CD4-positive, alpha-beta T cell treated with Interleukin-12 subunit alpha and Interleukin-12 subunit beta, for 1 hour (primary cell): ENCODE results near the gene EEFSEC.

ENCODE experiments used
- DNase-seq: peaks from one replicate; pipeline ENCODE4 v3.0.0-alpha.2; 2020

EEFSEC gene

DNA sequence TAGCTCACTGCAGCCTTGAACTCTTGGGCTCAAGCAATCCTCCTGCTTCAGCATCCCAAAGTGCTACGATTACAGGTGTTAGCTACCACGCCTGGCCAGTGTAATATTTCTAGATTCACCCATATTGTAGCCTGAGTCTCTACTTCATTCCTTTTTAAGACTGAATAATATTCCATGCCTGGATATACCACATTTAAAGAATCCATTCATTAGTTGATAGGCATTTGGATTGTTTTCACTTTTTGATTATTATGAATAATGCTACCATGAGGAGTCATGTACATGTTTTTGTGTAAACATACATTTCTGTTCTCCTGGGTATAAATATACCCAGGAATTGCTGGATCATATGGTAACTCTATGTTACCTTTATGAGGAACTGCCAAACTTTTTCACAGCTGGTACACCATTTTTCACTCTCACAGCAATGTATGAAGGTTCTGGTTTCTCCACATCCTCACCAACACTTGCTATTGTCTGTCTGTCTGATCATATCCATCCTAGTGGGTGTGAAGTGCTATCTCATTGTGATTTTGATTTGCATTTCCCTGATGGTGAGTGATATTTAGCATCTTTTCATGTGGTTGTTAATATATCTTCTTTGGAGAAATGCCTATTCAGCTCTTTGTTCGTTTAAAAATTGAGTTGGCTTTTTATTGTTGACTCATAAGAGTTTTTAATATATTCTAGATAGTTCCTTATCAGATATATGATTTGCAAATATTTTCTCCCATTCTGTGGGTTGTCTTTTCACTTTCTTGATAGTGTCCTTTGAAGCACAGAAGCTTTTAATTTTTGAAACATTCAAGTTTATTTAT lies 32.6 kb downstream of the EEFSEC start:
- DNase-seq: no peak

DNA sequence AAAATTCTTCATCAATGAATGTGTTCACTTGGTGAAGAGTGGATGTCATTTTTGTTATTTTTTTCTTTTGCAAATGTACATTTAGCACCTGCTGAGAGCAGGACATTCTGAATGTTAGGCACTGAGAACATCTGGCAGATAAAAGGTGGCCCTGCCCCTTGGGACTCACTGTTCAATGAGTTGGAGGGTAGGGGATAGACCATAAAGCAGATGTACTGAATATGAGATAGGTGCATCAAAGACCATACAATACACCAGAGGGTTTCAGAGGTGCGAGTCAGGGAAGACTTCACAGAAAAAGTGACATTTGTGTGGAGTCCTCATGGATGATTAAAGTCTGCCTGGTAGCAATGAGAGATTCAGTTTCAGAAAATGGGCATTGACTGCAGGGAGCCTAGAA lies 34.2 kb downstream of the EEFSEC start:
- no peak for DNase-seq

DNA sequence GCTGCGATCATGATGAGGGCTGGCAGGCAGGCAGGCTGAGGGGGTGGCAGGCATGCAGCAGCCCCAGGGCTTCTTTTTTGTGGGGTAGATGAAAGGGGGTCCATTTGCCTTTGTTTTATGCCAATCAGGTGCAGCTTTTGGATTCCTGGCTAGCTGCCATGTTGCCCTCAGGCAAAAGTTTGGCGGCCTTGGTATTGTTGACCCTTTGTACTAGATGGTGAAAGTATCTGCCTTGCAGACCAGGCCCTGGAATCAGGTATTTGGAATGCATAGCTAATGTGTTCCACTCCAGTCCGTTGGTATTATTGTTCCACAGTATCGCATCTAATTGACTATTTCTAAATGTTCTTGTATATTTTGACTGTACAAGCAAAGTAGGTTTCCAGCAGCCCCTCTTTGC lies 35.0 kb downstream of the EEFSEC start:
- DNase-seq: no peak

DNA sequence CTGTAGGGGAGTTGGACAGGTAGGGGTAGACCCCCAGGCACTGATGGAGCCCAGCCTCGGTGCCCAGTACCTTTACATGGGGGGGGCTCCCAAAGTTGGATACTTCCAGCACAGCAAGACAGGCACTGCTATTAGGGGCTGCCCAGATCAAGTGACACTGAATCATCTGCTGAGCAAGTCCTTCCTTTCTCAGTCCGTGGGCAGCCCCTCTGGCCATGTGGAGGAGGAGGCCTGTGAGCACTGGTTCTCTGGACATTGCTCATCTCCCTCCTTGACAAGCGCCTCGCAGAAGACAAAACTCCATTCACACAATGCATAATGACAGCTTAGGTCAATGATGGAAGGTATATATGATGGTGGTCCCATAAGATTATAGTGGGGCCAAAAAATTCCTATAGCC lies 35.7 kb downstream of the EEFSEC start:
- DNase-seq: no peak

DNA sequence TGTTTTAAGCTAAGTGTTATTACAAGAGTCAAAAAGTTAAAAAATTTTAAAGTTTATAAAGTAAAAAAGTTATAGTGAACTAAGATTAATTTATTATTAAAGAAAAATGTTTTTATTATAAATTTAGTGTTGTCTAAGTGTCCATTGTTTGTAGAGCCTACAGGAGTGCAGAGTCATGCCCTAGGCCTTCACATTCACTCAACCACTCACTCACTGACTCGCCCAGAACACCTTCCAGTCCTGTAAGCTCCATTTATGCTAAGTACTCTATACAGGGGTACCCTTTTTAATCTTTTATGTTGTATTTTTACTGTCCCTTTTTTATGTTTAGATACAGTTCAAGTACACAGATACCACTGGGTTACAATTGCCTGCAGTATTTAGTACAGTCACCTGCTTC lies 37.2 kb downstream of the EEFSEC start:
- no peak for DNase-seq

DNA sequence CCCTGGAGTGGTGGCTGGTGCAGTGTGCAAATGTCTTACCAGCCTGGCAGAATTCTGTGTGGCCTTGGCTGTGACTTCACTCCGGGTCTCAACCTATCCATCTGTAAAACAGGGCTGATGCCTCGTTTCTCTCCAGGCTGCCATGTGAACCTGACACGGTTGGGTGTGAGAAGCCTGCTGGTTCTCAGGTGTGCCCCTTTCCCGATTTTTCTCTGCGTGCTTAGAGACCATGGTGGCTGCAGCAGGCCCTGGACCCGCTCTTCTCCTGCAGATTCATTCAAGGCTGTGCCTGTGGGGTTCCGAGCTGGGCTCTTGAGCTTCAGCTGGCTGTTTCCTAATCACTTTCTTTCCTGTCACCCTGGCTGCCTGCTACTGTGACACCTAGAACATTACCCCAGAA lies 38.9 kb downstream of the EEFSEC start:
- DNase-seq: no peak

DNA sequence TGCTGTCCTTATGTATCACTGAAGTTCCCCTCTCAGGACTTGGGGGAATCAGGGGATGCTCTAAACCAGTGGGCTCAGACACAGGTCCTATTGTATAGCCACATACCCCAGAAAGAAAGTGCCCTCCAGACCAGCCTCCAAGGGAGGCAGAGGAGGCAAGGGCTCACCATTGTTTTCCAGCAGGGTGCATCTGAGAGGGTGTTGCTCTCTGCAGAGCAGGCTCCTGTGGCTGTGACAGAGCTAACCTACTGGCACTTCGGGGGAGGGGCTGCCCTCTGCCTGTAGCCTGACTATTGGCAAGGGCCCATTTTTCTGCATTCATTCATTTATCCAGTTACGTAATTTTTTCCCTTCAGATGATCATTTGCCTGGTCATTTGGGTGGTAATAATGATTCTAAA lies 39.9 kb downstream of the EEFSEC start:
- DNase-seq: no peak

DNA sequence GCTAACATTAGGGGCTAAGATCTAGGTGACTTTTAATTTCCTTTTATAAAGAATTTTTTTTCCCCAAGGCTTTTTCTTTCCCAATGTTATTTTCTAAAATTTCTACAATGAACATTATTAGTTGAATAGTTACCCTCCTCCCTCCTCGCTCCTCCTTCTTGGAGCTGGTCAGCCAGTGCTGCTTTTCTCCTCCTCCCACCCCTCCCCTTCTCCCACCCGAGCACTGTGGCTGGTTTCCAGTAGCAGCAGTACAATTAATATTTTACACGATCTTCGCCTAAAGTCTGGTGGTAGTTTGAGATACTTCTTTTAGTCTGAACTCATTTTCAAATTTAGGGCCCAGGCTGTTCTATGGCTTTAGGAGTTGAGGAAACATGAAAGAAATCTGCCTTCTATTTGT lies 41.6 kb downstream of the EEFSEC start:
- DNase-seq: no peak

DNA sequence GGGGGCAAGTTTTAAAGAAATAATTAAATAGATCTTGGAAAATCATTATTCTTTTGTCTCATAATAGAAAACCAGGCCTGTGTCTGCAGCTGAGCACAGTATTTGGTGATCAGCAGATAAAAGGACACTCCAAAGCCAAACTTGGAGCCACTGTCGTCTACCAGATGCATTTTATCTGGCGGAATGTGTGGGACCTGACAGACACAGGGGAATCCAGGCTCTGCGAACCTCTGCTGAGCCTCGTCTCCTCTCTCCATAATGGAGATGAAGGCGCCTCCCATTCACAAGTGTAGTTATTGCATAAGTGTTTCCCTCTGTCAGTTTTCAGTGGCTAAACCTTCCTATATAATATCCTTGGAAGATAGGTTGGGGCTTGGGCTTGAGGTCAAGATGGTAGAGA lies 42.1 kb downstream of the EEFSEC start:
- no peak for DNase-seq

DNA sequence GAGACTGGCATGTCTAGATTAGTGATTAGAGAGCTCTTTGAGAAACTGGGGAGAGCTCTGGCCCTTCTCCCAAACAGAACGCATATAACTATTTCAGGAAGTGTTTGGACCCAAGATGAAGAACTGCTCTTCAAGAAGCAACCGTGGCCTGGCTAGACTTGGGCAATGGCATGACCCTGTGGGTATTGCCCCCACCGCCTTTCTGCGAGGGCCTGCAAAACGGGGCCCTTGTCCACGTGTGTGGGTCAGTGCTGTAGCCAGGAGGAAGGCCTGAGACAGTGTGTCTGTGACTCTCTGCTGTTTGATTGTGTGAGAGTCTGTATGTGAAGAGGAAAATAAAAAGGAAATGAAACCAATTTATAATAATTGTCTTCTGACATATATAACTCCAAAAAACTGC lies 42.5 kb downstream of the EEFSEC start:
- no peak for DNase-seq

DNA sequence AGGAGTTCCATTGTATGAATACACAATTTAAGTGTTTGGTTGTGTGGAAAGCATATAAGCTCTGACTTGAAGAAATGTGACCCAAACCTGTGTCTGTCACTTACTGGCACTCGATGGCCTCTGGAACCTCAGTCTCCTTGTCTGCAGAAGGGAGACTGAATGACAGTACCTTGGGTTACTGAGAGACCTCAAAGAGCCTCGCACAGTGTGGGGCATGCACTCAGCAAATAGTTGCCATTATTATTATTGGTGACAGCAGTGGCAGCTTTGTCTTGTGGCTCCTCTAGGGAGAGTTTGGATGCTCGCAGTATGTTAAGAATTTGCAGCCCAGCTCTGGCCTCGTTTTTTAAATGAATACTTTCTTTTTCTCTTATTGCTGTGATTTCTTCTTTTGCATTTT lies 43.4 kb downstream of the EEFSEC start:
- DNase-seq: no peak

DNA sequence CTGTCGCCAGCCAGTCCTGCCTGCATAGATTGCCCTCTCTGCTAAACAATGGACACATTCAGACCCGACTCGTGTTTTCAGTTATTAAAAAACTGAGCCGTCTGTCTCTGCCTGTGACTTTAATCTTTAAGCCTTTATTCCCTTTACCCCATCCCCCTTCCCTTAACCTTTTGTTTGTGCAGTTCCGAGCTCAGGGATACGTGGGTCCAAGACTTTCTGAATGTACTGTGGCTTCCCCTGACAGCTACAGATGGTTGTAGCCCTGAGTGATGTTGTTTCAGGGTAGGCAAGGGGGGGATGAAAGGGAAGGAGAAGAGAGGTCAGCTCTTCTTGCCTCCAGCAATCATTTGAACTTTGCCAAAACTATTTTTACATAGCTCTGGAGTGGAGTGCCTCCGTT lies 44.6 kb downstream of the EEFSEC start:
- DNase-seq: no peak

DNA sequence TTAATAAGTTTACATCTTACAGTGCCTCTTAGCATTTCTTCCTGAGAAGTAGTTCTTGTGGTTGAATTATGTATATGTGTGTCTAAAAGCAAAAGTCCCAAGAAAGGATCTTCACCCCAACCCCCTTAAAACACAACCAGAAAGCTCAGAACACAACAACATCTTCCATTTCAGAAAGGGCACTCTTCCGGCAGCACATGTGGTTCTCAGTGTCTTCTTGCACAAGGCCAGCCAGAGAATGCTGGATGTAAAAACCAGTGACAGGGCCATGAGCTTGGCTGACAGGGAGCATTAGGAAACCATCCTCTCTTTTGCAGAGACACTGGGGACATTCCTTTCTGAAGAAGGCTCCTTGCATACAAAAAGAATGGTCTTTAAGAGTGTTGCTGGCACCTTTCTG lies 45.0 kb downstream of the EEFSEC start:
- no peak for DNase-seq

DNA sequence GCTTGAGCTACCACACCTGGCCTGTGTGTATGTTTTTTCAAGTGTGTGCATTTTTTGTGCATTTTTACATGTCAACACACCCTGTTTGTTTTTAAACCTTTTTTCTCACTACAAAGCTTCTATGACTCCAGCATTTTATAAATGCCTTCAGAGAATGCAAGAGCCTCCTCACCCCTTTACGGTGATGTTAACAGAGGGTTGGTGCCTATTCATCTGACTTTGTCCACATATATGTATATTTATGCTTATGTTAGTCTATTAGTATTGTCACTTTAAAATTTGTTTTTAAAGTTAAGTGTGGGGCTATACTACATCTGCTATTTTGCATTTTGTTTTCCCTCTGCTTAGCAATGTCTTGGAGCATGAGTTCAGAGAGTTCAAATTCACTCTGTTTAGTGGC lies 45.8 kb downstream of the EEFSEC start:
- DNase-seq: no peak

DNA sequence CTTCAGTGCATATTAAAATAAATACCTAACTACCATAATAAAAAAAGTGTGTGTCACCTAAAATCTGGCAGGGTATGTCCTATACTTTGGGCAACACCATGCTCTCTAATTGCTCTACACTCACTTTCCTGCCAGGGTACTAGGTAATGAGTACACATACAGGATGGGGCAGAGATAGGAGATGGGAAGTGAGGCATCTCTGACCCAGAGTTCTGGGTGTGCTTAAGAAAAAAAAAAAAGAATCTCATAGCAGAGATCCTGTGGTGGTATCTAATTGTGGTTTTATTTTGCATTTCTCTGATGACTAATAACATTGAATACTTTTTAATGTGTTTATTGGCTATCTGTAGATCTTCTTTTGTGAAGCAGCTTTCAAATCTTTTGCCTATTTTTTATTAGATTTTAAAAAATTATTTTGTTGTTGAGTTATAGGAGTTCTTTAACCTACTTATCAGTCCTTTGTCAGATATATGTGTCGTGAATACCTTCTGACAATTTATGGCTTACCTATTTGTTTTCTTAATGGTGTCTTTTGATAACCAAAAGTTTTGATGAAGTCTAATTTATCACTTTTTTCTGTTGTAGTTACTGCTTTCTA lies 48.0 kb downstream of the EEFSEC start:
- no peak for DNase-seq

DNA sequence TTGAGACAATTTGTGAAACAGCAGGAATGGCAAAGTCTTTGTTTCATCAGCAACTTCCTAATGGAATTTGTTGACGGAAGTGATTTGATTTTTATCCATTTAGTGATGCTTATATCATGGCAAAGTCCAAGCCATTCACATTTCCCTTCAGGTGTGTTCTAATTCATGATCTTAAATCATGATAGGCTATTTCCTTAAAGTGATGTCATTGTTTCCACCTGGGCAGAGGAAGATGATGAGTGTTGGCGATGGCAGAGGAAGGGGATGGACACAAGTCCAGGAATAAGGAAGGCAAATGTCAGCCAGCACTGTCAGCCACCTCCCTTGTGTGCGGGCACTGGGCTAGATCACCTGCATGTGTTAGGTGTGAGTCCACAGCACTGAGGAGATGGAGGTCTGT lies 49.9 kb downstream of the EEFSEC start:
- no peak for DNase-seq

DNA sequence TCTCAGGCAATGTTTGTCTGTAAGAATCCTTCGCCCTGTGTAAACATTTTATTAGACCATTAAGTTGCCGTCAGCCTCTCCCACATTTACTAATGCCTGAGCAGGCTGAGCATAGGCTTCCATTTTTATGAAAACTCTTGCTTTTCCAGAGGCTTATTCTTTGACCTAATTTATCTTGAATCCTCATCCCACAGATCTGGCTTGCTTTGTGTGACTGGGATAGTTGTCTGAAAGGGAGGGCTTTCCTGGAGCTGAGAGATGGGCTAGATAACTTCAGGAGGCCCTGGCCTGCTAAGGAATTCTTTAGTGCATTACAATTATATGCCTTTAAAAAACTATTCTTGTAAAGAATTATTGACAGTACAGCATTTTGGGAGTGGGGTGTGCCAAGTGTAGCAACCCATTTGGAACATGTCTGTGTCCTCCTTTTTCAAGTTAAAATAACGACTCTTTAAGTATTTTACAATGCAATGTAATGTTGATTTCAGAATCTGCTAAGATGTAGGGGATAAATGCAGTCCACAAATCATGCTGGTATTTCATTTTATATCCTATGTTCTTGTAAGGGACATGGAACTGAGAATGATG lies 52.4 kb downstream of the EEFSEC start:
- DNase-seq: no peak

DNA sequence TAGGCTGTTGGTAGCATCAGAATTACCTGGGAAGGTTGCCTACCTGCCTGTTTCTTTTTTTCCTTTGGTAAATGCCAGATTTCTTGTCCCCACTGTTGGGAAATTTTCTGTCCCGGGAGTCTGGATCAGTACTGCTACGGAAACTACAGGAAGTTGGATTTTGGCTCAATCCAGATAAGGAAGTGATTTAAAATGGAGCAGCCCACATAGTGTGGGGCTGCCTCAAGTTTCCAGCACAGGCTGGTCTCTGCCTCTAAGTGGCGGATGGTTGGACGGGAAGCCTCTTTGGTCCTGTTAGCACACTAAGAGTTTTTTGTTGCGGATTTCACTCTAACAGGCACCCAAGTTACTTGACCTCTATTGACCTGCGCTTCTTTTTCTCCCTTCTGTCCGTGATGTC lies 54.7 kb downstream of the EEFSEC start:
- DNase-seq: no peak

DNA sequence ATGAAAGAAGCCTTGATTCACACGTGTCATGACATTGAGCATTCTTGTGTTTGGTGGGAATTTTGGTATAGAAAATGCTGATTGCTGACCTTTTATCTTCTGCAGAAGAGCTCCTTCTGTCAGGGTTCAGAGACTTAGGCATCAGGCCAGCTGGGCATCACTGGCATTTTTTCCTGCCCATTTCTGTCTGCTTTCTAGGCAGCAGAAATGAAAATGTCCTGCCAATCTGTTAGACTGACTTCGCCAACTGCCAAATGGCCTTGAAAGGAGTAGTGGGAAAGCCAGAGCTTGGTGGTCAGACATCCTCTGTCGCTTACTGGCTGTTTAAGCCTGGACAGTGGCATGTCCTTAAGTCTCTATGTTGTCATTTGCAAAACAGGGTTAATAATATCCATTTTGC lies 57.4 kb downstream of the EEFSEC start:
- DNase-seq: no peak

DNA sequence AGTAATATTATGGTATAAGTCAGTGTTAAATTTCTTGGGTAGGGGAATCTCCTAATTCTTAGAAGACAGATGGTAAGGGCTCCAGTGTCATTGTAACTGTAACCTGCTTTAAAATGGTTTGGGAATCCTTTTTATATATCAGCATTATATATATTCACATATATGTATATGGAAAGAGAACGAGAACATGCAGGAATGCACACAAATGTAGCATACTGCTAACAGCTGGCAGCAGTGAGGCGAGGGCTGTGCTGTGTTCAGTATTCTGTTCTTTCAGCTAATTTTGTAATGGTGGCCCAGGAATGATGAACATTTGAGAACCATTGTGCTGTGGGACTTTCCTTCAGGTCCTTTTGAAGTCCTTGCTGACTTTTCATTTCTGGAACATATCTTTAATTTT lies 60.8 kb downstream of the EEFSEC start:
- DNase-seq: no peak

DNA sequence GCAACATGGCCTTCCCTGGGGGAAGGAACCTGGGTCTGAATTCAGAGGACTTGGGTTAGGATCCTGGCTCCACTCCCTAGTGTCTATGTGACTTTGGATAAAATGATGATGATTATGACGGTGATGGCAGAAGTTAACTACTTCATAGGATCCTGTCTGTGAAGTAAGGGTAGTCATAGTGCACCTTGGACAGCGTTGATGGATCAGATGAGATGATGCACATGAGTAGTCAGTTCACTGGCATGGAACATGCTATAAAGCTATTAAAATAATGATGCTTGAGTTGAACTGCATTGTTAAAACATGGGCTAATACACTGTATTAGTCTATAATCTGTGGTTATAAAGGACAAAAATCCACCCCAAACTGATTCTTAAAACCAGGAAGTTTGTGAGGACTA lies 62.0 kb downstream of the EEFSEC start:
- no peak for DNase-seq

DNA sequence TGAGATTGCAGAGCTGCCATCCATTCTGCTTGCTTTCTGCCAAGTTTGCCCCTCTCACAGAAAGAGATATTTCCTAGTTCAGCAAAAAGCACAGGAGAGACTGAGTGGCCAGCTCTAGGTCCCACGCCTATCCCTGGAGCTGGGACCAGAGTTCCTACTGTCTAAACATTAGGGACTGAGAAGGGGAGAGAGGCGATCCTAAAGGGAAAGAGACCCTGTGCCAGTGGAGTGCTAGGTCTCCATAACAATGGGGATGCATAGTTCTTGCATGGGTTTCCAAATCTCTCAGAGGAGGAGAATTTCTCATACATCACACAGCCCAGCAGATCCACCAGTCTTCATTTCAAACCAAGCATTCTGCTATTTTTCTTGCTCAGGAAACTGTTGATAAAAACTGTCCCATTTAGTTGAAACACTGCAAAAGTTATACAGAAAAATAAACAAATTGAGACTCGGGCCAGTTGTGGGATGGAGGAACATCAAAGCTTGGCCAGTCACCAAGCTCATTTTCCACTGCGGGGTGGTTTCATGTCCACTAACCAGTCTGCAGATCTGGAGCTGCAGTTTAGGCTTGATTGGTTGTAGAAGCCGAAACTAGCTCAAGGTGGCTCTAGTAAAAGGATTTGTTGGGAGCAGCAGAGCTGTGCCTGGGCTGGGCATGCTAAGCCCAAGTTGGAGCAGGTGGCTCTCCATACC lies 62.7 kb downstream of the EEFSEC start:
- DNase-seq: no peak

DNA sequence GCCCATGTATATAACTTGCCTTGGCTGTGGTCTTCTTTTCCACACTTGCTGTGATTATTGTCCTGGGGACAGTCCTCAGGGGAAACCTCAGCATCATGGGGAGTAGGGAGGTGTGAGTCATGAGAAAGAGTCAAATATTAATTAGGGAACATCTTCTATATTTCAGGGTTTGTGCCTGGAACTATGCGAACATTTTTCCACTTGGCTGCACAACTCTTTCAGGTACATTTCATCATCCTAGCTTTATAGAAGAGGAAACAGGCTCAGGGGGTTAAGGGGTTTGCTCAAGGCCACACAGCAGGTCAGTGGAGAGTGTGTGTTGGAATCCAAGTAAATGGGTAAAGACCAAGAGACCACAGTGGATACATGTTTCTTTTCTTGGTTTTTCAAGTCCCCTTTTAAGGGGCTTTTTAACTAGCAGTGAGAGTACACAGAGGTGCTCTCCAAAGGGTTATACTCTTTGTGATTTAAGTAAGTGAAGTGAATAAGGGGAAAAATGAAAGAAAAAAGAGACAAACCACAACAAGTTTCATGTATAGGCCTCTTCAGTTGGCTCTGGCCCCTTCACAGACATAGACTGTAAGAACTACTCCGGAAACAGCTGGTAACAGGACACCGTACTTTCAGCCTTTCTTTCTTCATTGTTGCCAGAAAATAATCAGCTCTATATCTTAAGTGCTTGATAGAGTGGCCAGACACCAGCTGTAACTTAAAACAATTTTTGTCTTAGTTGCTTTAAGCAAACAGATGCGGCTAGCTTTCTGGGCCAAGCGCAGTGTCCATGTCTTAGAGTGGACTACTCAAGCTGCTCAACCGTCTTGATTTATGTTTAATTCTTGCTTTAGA lies 64.6 kb downstream of the EEFSEC start:
- DNase-seq: no peak
